Smooth muscle cell (in vitro differentiated cells): ENCODE results near the gene RPS6KA2. TPM values are rescaled to one million over a fixed set of nuclear protein-coding genes. Genes with fewer than 3 reads are reported as not detected.

Experiments
- DNase-seq: peaks from one replicate; lab custom pipeline; 2025; ENCODE audit not compliant: unreplicated experiment; lab: John Stamatoyannopoulos, UW
- H2AFZ ChIP-seq: fragments of 200-600 bp; sonication (generic); 2 replicates; pipeline ENCODE4 v1.6.0; 2016; ENCODE audit warnings: antibody characterized with exemption, low read depth, mild to moderate bottlenecking
- H3F3A ChIP-seq: fragments of 200-600 bp; sonication (generic); 2 replicates; pipeline ENCODE4 v1.6.0; 2017; ENCODE audit warnings: antibody characterized with exemption, low read depth
- H3K27ac ChIP-seq: fragments of 200-600 bp; sonication (generic); 2 replicates; pipeline ENCODE4 v1.5.1; 2016; ENCODE audit warnings: low read depth, mild to moderate bottlenecking
- H3K27me3 ChIP-seq: fragments of 200-600 bp; sonication (generic); 2 replicates; pipeline ENCODE4 v1.6.1; 2016; ENCODE audit warnings: low read depth, mild to moderate bottlenecking
- H3K36me3 ChIP-seq: fragments of 200-600 bp; sonication (generic); 2 replicates; pipeline ENCODE4 v1.5.1; 2016; ENCODE audit warnings: low read depth
- H3K4me1 ChIP-seq: fragments of 200-600 bp; sonication (generic); 2 replicates; pipeline ENCODE4 v1.5.1; 2016; ENCODE audit warnings: low read depth
- H3K4me2 ChIP-seq: fragments of 200-600 bp; sonication (generic); 2 replicates; pipeline ENCODE4 v1.6.0; 2016; ENCODE audit warnings: mild to moderate bottlenecking
- H3K4me3 ChIP-seq: fragments of 200-600 bp; sonication (generic); 2 replicates; pipeline ENCODE4 v1.5.1; 2016; ENCODE audit warnings: mild to moderate bottlenecking
- H3K79me2 ChIP-seq: fragments of 200-600 bp; sonication (generic); 2 replicates; pipeline ENCODE4 v1.6.0; 2016; ENCODE audit warnings: low read depth, mild to moderate bottlenecking
- H3K9ac ChIP-seq: fragments of 200-600 bp; sonication (generic); 2 replicates; pipeline ENCODE4 v1.6.0; 2016; ENCODE audit warnings: low read depth
- H3K9me3 ChIP-seq: fragments of 200-600 bp; sonication (generic); replicated peaks from 2 replicates; pipeline ENCODE4 v1.5.1; 2016; ENCODE audit warnings: low read depth
- H4K20me1 ChIP-seq: fragments of 200-600 bp; sonication (generic); 2 replicates; pipeline ENCODE4 v1.6.0; 2016; ENCODE audit warnings: low read depth
- CTCF ChIP-seq: fragments of 200-600 bp; sonication (generic); IDR thresholded peaks from 2 replicates; pipeline ENCODE4 v1.5.1; 2017; ENCODE audit warnings: borderline replicate concordance, mild to moderate bottlenecking, antibody characterized with exemption; ENCODE audit not compliant: insufficient read depth, poor library complexity, severe bottlenecking
- WGBS: methylation state at CpG from one replicate; pipeline ENCODE4 v1.1.7; 2016; ENCODE audit warnings: low lambda C conversion rate; 5-methylcytosine and 5-hydroxymethylcytosine counted together
- polyA plus RNA-seq: library from polyadenylated mRNA; unstranded; fragments of >200 nt; fragmentation: Nextera tagmentation; extraction: Ambion mirVana; gene quantifications from 2 replicates; pipeline ENCODE4 v1.2.1, GENCODE V29; 2016
- total RNA-seq: library from RNA; depleted of rRNA; stranded (reverse); fragments of >200 nt; gene quantifications from 2 replicates; pipeline ENCODE4 v1.2.3, GENCODE V29; 2014

The RPS6KA2 gene
- total and polyA plus RNA-seq, 2 experiments from 2014 or later: 7.8 to 10.4 TPM

- H3K36me3 ChIP-seq: no peaks in the 10 kb centered on the region
- no peak for TF ChIP-seq CTCF
- H3F3A ChIP-seq: no peaks in the 10 kb centered on the region
- WGBS: 94% methylated on average over 21 of the region's 21 CpGs
- no peaks in the 10 kb centered on the region for H3K79me2 ChIP-seq
- no peak for DNase-seq
- no peak overlapping the region for H3K9ac ChIP-seq
- H3K4me2 ChIP-seq: no peak overlapping the region
- no peaks in the 10 kb centered on the region for H3K27me3 ChIP-seq
- H3K4me3 ChIP-seq: no peak overlapping the region
- no peak overlapping the region for H2AFZ ChIP-seq
- no peaks in the 10 kb centered on the region for H4K20me1 ChIP-seq
- H3K4me1 ChIP-seq: no peaks in the 10 kb centered on the region
- H3K27ac ChIP-seq: no peak overlapping the region
- no peaks in the 10 kb centered on the region for H3K9me3 ChIP-seq
Observed at GRCh38 chr6:166477647-166478365, 149.2 kb downstream of the RPS6KA2 start.

GRCh38 chr6:166476634-166477215 lies 150.3 kb downstream of the RPS6KA2 start:
- H2AFZ ChIP-seq: no peak overlapping the region
- H3K4me3 ChIP-seq: no peak overlapping the region
- no peaks in the 10 kb centered on the region for H3K79me2 ChIP-seq
- no peaks in the 10 kb centered on the region for H4K20me1 ChIP-seq
- H3K9me3 ChIP-seq: no peaks in the 10 kb centered on the region
- DNase-seq: no peak
- no peaks in the 10 kb centered on the region for H3K4me1 ChIP-seq
- H3K9ac ChIP-seq: no peak overlapping the region
- no peaks in the 10 kb centered on the region for H3K36me3 ChIP-seq
- H3K4me2 ChIP-seq: no peak overlapping the region
- no peak overlapping the region for H3K27ac ChIP-seq
- no peak for TF ChIP-seq CTCF
- H3F3A ChIP-seq: no peaks in the 10 kb centered on the region
- WGBS: 90% methylated on average over 15 of the region's 15 CpGs
- no peaks in the 10 kb centered on the region for H3K27me3 ChIP-seq

DNA sequence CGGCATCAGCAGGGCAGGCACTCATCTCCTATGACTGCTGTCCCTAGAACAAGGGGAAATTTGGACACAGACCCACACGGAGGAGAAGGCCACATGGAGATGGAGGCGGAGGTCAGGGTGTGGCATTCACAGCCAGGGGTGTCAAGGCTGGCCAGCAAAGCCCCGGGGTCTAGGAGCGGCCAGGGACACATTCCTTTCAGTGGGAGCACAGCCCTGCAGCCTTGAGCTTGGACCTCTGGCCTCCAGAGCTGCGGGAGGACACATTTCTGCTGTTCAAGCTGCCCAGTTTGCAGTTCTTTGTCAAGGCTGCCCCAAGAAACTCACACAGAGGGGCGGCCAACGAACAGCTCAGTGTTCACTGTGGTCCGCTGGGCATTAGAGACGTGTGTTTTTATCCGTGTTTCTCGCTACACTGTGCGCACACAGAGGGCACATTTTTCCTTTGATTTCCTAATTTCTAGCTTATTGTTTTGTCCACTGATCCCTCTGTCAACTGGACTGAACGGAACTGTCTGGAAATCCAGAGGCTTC lies 150.9 kb downstream of the RPS6KA2 start:
- Histone ChIP-seq H3F3A (no peaks in the 10 kb centered on the region), H3K79me2 (no peaks in the 10 kb centered on the region), H3K4me2 (no peak overlapping the region), H3K9ac (no peak overlapping the region), H3K36me3 (no peaks in the 10 kb centered on the region), H4K20me1 (no peaks in the 10 kb centered on the region), H3K4me1 (no peaks in the 10 kb centered on the region), H3K27me3 (no peaks in the 10 kb centered on the region), H3K27ac (no peak overlapping the region), H3K9me3 (no peaks in the 10 kb centered on the region), H3K4me3 (no peak overlapping the region), H2AFZ (no peak overlapping the region)
- no peak for TF ChIP-seq CTCF
- no peak for DNase-seq
- WGBS: 90% methylated on average over 14 of the region's 14 CpGs
